ENCODE data around the gene FAM50A.

- no peak for TF ChIP-seq POLR2A (IDR thresholded peaks at IDR 0.05; ENCODE audit: low read depth, low read length)
- TF ChIP-seq POLR2AphosphoS5 (IDR thresholded peaks at IDR 0.05; ENCODE audit: low read depth, low read length), result no peak
- TF ChIP-seq TAF1 (IDR thresholded peaks at IDR 0.05; ENCODE audit: borderline replicate concordance, low read depth, low read length), result no peak
Observed at GRCh38 chrX:154484255-154485149, 40.6 kb downstream of the FAM50A start.
